ENCODE data around the gene L1CAM.

The L1CAM gene

DNA sequence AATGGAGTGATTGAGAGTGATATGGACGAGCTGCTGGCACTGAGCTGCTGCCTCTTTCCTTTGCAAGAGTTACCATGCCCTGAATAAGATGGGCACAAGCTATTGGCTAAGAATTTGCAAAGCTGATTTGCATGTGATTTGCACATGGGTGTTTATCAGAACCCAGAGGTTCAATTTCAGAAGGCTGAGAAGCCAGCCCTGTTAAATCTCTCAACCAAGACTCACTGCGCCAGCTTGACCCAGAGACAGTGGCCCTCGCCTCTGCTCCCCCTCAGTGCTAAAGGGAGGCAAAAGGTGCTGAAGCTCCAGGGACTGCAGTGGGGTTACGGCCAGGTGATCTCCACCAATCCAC, 39.4 kb upstream of the L1CAM start:
- DNase-seq (ENCODE audit: low spot score): no peak

GRCh38 chrX:153924149-153924861, 38.3 kb upstream of the L1CAM start:
- no peak for DNase-seq (ENCODE audit: low spot score)

GRCh38 chrX:153922932-153923857, 37.2 kb upstream of the L1CAM start:
- DNase-seq (ENCODE audit: low spot score): peak; percentile 75

GRCh38 chrX:153921511-153922446, 35.8 kb upstream of the L1CAM start:
- DNase-seq (ENCODE audit: low spot score): no peak

GRCh38 chrX:153921070-153921469, 35.1 kb upstream of the L1CAM start:
- DNase-seq (ENCODE audit: low spot score): no peak

DNA sequence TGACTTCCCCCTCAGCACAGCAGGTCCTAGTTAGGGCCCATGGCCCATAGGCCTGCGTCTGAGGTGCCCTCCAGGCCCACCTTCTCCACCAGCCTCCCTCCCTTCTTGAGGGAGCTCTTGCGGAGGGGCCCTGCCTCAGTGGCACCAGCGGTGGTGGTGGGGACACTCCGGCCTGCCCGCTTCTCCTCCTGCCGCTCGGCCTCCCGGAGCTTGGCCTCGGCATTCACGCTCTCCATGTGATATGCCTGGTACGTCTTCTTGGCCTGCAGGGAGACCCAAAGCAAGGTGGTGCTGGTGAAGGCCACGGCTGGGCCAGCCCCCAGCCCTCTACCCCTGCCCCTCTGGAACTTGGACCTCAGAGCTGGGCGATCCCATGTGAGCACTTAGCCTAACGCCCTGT, 34.6 kb upstream of the L1CAM start:
- peak; percentile 31 for DNase-seq (ENCODE audit: low spot score)

GRCh38 chrX:153919281-153919680, 33.3 kb upstream of the L1CAM start:
- peak; percentile 30 for DNase-seq (ENCODE audit: low spot score)

DNA sequence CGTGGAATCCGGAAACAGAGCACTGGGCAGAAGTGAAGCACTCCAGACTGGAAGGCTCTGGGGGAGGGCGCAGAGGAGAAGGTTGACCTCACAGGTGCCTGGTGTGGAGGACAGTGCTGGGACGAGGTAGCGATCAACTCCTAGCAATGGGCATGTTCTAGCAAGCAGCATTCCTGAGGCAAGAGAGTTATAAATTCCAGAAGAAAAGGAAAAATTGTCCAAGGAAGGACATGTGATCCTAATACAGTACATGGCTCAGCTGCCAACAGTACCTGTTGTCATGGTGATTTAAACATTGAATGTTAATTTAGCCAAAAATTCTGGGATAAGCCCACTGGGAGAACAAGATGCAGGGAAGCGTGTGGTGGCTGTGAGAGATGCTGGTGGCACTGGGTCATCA, 31.9 kb upstream of the L1CAM start:
- DNase-seq (ENCODE audit: low spot score): no peak

- no peak for DNase-seq (ENCODE audit: low spot score)
Measured at GRCh38 chrX:153913701-153914100, 27.7 kb upstream of the L1CAM start.

DNA sequence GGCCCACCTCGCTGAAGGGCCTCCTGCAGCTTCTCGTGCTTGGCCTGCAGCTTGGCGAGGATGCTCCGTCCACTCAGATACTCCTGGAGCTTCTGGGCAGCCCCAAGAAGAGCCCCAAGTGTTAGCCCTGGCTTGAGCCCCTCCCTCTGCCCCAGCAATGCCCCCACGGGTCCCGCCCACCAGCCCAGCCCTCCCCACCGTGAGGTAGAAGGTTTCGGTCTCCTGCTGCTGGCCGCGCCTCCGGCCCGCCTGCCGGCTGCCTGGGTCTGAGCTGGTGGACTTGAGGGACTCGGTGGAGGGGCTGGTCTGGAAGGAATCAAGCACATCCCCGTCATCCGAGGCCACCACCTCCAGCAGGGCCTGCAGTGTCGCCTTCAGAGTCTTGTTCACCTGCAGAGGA, 27.2 kb upstream of the L1CAM start:
- DNase-seq (ENCODE audit: low spot score): no peak

- DNase-seq (ENCODE audit: low spot score): no peak
Measured at GRCh38 chrX:153911798-153912197, 25.8 kb upstream of the L1CAM start.

DNA sequence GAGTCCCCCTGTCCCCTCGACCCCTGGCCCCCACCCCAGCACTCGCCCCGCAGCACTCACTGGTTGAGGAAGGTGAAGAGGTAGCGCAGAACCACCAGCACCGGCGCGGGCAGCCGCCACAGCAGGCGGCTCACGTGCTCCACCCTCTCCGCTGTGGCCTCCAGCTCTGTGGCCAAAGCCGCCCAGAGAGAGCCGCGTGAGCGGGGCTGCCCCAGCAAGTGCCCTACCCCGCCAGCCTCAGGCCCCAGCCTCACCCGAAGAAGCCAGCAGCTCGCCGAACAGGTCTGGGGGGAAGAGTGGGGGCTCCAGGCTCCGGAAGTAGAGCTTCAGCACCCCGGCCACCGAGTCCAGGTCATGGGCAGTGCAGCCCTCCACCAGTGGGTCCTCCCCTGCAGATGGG, 24.5 kb upstream of the L1CAM start:
- DNase-seq (ENCODE audit: low spot score): no peak

GRCh38 chrX:153909980-153910360, 24.0 kb upstream of the L1CAM start:
- DNase-seq (ENCODE audit: low spot score): no peak

- DNase-seq (ENCODE audit: low spot score): no peak
Measured at GRCh38 chrX:153909024-153909979, 23.3 kb upstream of the L1CAM start.

GRCh38 chrX:153908219-153908860, 22.4 kb upstream of the L1CAM start:
- DNase-seq (ENCODE audit: low spot score): no peak

GRCh38 chrX:153907456-153907855, 21.5 kb upstream of the L1CAM start:
- no peak for DNase-seq (ENCODE audit: low spot score)

- DNase-seq (ENCODE audit: low spot score): no peak
Measured at GRCh38 chrX:153906126-153906917, 20.3 kb upstream of the L1CAM start.

DNA sequence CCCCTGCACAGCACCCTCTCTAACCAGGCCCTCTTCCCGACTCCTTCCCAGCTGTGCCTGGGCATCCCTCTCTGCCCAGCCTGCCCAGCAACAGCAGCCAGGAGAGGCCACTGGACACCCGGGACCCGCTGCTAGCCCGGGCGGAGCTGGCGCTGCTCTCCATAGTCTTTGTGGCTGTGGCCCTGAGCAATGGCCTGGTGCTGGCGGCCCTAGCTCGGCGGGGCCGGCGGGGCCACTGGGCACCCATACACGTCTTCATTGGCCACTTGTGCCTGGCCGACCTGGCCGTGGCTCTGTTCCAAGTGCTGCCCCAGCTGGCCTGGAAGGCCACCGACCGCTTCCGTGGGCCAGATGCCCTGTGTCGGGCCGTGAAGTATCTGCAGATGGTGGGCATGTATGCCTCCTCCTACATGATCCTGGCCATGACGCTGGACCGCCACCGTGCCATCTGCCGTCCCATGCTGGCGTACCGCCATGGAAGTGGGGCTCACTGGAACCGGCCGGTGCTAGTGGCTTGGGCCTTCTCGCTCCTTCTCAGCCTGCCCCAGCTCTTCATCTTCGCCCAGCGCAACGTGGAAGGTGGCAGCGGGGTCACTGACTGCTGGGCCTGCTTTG, 19.6 kb upstream of the L1CAM start:
- no peak for DNase-seq (ENCODE audit: low spot score)
